Measurements from ENCODE around the gene KCNQ1. TPM values are rescaled to one million over a fixed set of nuclear protein-coding genes. Genes with fewer than 3 reads are reported as not detected.

The KCNQ1 gene
- total and polyA plus RNA-seq, 2 donors (not counting 3 experiments of a cell fraction or from before 2014, with no cell fraction given) = 0.07 to 0.09 TPM

DNA sequence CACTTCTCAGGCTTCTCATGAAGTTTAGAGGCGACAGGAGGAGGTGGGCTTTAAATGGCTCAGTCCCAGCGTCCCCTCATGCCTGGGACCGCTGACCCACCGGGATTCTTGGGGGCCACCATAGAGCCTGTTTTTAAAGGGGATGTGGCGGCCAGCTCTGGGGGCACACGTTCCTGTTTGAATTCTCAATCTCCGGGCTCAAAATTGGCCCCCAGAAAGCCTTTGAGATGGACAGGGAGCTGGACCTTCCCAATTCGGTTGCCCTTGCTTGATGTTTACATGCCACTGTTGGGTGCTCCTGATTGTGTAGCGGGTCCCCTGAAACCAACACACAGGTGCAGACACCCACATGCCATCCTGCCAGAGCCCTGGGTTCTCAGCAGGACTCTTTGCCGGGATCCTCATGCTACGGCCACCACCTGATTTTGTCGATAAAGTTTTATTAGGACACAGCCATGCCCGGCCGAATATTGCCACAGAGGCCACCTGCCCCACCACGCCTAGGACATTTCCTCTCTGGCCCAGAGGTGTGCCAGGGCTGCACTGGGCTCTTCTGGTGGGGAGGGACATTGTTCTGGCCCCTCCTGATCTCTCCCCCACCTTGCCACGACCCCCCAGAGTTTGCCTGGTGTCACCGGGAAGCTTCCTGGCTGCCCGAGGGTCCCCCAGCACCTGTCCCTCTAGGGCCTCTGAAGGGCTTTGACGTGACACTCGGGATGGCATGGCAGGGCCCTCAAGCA, 71.6 kb downstream of the KCNQ1 start:
- no peak for TF ChIP-seq POLR2AphosphoS5 (IDR thresholded peaks at IDR 0.05; ENCODE audit: insufficient read depth, low read depth, low read length)
- TF ChIP-seq, protein P1, sequence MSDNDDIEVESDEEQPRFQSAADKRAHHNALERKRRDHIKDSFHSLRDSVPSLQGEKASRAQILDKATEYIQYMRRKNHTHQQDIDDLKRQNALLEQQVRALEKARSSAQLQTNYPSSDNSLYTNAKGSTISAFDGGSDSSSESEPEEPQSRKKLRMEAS (IDR thresholded peaks at IDR 0.05; ENCODE audit: insufficient read depth, insufficient read length) = no peak
- TF ChIP-seq FOS (IDR thresholded peaks at IDR 0.05; ENCODE audit: borderline replicate concordance, insufficient read depth, low read length) = no peak
- no peak for TF ChIP-seq EZH2 (IDR thresholded peaks at IDR 0.05; ENCODE audit: borderline replicate concordance, low read depth, low read length, severe bottlenecking)
- no peak for TF ChIP-seq POLR2A (IDR thresholded peaks at IDR 0.05; ENCODE audit: low read depth, low read length)
- TF ChIP-seq, protein P2, sequence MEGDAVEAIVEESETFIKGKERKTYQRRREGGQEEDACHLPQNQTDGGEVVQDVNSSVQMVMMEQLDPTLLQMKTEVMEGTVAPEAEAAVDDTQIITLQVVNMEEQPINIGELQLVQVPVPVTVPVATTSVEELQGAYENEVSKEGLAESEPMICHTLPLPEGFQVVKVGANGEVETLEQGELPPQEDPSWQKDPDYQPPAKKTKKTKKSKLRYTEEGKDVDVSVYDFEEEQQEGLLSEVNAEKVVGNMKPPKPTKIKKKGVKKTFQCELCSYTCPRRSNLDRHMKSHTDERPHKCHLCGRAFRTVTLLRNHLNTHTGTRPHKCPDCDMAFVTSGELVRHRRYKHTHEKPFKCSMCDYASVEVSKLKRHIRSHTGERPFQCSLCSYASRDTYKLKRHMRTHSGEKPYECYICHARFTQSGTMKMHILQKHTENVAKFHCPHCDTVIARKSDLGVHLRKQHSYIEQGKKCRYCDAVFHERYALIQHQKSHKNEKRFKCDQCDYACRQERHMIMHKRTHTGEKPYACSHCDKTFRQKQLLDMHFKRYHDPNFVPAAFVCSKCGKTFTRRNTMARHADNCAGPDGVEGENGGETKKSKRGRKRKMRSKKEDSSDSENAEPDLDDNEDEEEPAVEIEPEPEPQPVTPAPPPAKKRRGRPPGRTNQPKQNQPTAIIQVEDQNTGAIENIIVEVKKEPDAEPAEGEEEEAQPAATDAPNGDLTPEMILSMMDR (IDR thresholded peaks at IDR 0.05; ENCODE audit: extremely low read depth in 1 of 2, insufficient read depth in 1 of 2, low read depth in 1 of 2, low read length in 2 of 2) = no peak
- no peak for TF ChIP-seq GATA2 (IDR thresholded peaks at IDR 0.05; ENCODE audit: insufficient read depth, insufficient read length, low read depth, low read length)
- no peak for TF ChIP-seq MYC (IDR thresholded peaks at IDR 0.05; ENCODE audit: low read depth, low read length)
- no peak for TF ChIP-seq JUN (IDR thresholded peaks at IDR 0.05; ENCODE audit: borderline replicate concordance, insufficient read depth, insufficient read length, low read depth)
- CTCF ChIA-PET = no interaction called here
- Histone ChIP-seq H3K27me3 (ENCODE audit: control insufficient read depth in 2 of 2, insufficient read depth in 2 of 2, low read length in 2 of 2) (no peaks in the 10 kb centered on the region), H3K27ac (ENCODE audit: insufficient read depth, low read depth, low read length) (no peak overlapping the region), H3K4me3 (replicated peaks in 1 of 3; ENCODE audit: insufficient read depth in 1 of 3, low read depth in 1 of 3, low read length in 3 of 3) (no peak overlapping the region), H3K9me3 (replicated peaks; ENCODE audit: control insufficient read depth, insufficient read depth, low read length) (no peaks in the 10 kb centered on the region), H3K4me2 (ENCODE audit: insufficient read depth, low read length) (no peak overlapping the region), H3K4me1 (ENCODE audit: control insufficient read depth, extremely low read depth, insufficient read depth, low read length) (no peaks in the 10 kb centered on the region), H2AFZ (ENCODE audit: low read depth, low read length) (no peak overlapping the region), H4K20me1 (replicated peaks; ENCODE audit: control insufficient read depth, extremely low read depth, insufficient read depth, low read length) (no peaks in the 10 kb centered on the region), H3K36me3 (ENCODE audit: control insufficient read depth in 2 of 2, extremely low read depth in 1 of 2, insufficient read depth in 2 of 2, low read length in 2 of 2) (no peaks in the 10 kb centered on the region), H3K9ac (replicated peaks; ENCODE audit: extremely low read depth, insufficient read depth, low read length) (no peak overlapping the region), H3K79me2 (ENCODE audit: control insufficient read depth, insufficient read depth, low read length) (no peaks in the 10 kb centered on the region), H3K9me1 (replicated peaks; ENCODE audit: control insufficient read depth, extremely low read depth, insufficient read depth, low read length) (no peaks in the 10 kb centered on the region)
- POLR2A ChIA-PET = no interaction called here
- FAIRE-seq (no peak), DNase-seq (ENCODE audit: low read depth, low spot score) (no peak)
- intact Hi-C loops (cut with micrococcal nuclease) (no loop called here), dilution Hi-C loops (cut with MboI; ENCODE audit: extremely low pct_ligation_motif_present, low sequenced_read_pairs) (no loop called here)
- no TSS peak for BruUV-seq (replicated peaks)
